Measurements from ENCODE around the gene CIAO2A. TPM values are rescaled to one million over a fixed set of nuclear protein-coding genes. Genes with fewer than 3 reads are reported as not detected.

The CIAO2A gene
- polyA plus RNA-seq, 3 donors: 78.5 to 97.6 (median 83.7) TPM

GRCh38 chr15:64051407-64052259 lies 42.0 kb downstream of the CIAO2A start:
- DNase-seq (ENCODE audit: extremely low read depth in 1 of 11, low read depth in 9 of 11, low spot score in 4 of 11): no peak

GRCh38 chr15:64051093-64051402 lies 42.6 kb downstream of the CIAO2A start:
- no peak for DNase-seq (ENCODE audit: extremely low read depth in 1 of 11, low read depth in 9 of 11, low spot score in 4 of 11)

- no peak for DNase-seq (ENCODE audit: extremely low read depth in 1 of 11, low read depth in 9 of 11, low spot score in 4 of 11)
Measured at GRCh38 chr15:64050281-64051092, 43.2 kb downstream of the CIAO2A start.

- no peak for DNase-seq (ENCODE audit: extremely low read depth in 1 of 11, low read depth in 9 of 11, low spot score in 4 of 11)
Measured at GRCh38 chr15:64048781-64049460, 44.7 kb downstream of the CIAO2A start.

- peak in 10 of 11 donors; percentile 33 to 72 (median 56) for DNase-seq (ENCODE audit: extremely low read depth in 1 of 11, low read depth in 9 of 11, low spot score in 4 of 11)
Measured at GRCh38 chr15:64046421-64047153, 47.1 kb downstream of the CIAO2A start, which contains the start of gene DAPK2. DAPK2 (minus strand) TSS chr15:64046485; CDS start chr15:64040261, 6,224 bp downstream.

- peak in 1 of 11 donors; percentile 7 for DNase-seq (ENCODE audit: extremely low read depth in 1 of 11, low read depth in 9 of 11, low spot score in 4 of 11)
Measured at GRCh38 chr15:64045774-64046420, 47.7 kb downstream of the CIAO2A start.

- no peak for DNase-seq (ENCODE audit: extremely low read depth in 1 of 11, low read depth in 9 of 11, low spot score in 4 of 11)
Measured at GRCh38 chr15:64045101-64045435, 48.6 kb downstream of the CIAO2A start.

GRCh38 chr15:64044300-64045100 lies 49.1 kb downstream of the CIAO2A start:
- DNase-seq (ENCODE audit: extremely low read depth in 1 of 11, low read depth in 9 of 11, low spot score in 4 of 11): no peak

GRCh38 chr15:64038878-64039610 lies 54.6 kb downstream of the CIAO2A start:
- DNase-seq (ENCODE audit: extremely low read depth in 1 of 11, low read depth in 9 of 11, low spot score in 4 of 11): no peak

GRCh38 chr15:64037966-64038365 lies 55.7 kb downstream of the CIAO2A start:
- DNase-seq (ENCODE audit: extremely low read depth in 1 of 11, low read depth in 9 of 11, low spot score in 4 of 11): no peak

- no peak for DNase-seq (ENCODE audit: extremely low read depth in 1 of 11, low read depth in 9 of 11, low spot score in 4 of 11)
Measured at GRCh38 chr15:64037116-64037515, 56.5 kb downstream of the CIAO2A start.

- no peak for DNase-seq (ENCODE audit: extremely low read depth in 1 of 11, low read depth in 9 of 11, low spot score in 4 of 11)
Measured at GRCh38 chr15:64035525-64035924, 58.1 kb downstream of the CIAO2A start.

GRCh38 chr15:64034519-64034918 lies 59.1 kb downstream of the CIAO2A start:
- DNase-seq (ENCODE audit: extremely low read depth in 1 of 11, low read depth in 9 of 11, low spot score in 4 of 11): no peak

- DNase-seq (ENCODE audit: extremely low read depth in 1 of 11, low read depth in 9 of 11, low spot score in 4 of 11): no peak
Measured at GRCh38 chr15:64032329-64032728, 61.3 kb downstream of the CIAO2A start.

- no peak for DNase-seq (ENCODE audit: extremely low read depth in 1 of 11, low read depth in 9 of 11, low spot score in 4 of 11)
Measured at GRCh38 chr15:64030123-64030522, 63.5 kb downstream of the CIAO2A start.

GRCh38 chr15:64029633-64030032 lies 64.0 kb downstream of the CIAO2A start:
- no peak for DNase-seq (ENCODE audit: extremely low read depth in 1 of 11, low read depth in 9 of 11, low spot score in 4 of 11)

- no peak for DNase-seq (ENCODE audit: extremely low read depth in 1 of 11, low read depth in 9 of 11, low spot score in 4 of 11)
Measured at GRCh38 chr15:64029110-64029509, 64.5 kb downstream of the CIAO2A start.

Data from renal cortex interstitium (tissue), 11 donors.